ENCODE measurements around the gene XAGE3. TPM values are rescaled to one million over a fixed set of nuclear protein-coding genes. Genes with fewer than 3 reads are reported as not detected.
A peak's percentile ranks its signal among the peaks of the same experiment; 100 is the strongest.
"Not testable (repeated sequence)": the region's sequence is repeated elsewhere in the genome, so short reads cannot be mapped to it uniquely, and the experiment has no call there.

Gene XAGE3
- polyA plus RNA-seq, 1 of the 3 experiments (the other 2 are of a cell fraction): not detected

DNA sequence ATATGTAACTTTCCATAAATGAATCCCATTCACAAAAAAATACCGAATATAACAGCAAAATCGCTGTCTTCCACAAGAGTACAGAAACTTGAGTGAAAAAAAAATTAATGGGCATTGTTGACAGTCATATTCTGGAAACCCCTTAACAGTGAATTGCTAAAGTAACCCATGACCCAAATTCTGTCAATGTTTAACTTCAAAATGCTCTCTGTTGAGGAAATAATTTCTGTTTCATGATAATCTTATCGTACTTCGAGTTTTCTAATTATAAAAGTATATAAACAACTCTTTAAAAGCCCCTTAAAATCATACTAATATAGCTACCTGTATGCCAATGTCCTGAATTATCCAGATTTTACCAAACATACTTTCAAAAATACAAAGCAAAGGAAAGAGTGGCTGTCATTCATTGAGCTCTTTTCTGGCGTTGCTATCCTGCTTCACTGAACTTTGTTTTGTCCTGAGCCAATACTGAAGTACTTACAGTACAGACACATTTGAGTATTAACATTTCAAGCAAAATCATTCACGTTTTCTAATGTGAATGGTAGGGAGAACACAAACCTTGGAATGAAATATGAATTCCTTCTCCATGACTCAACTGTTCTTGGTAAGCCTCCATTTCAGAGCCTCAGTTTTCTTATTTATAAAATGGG, 2.4 kb downstream of the XAGE3 start:
- Histone ChIP-seq H3K9me2 (no peaks in the 10 kb centered on the region), H3K4me2 (no peak overlapping the region), H3K27ac (ENCODE audit: low read depth in 2 of 2, low read length in 1 of 2) (no peak overlapping the region), H3K27me3 (ENCODE audit: insufficient read depth) (peaks cover 26% of the 10 kb centered on the region; the same call in 1 of the 2 replicates), H3K79me2 (ENCODE audit: insufficient read depth) (no peaks in the 10 kb centered on the region), H3K4me1 (ENCODE audit: control insufficient read depth in 1 of 2, insufficient read depth in 2 of 2, low read depth in 1 of 2, low read length in 1 of 2) (no peaks in the 10 kb centered on the region), H4K20me1 (ENCODE audit: insufficient read depth) (no peaks in the 10 kb centered on the region), H3K4me3 (ENCODE audit: low read depth in 2 of 2, low read length in 1 of 2) (no peak overlapping the region), H3K9me3 (no peaks in the 10 kb centered on the region), H2AFZ (ENCODE audit: low read depth) (no peak overlapping the region), H3F3A (replicated peaks; ENCODE audit: insufficient read depth) (no peaks in the 10 kb centered on the region), H3K9ac (no peak overlapping the region), H3K36me3 (replicated peaks in 1 of 2; ENCODE audit: control insufficient read depth in 1 of 2, insufficient read depth in 2 of 2, low read length in 1 of 2) (no peaks in the 10 kb centered on the region)
- 3% methylated on average over 6 of the region's 6 CpGs for WGBS (ENCODE audit: low lambda C conversion rate)
- no peak for TF ChIP-seq TEAD4 (IDR thresholded peaks at IDR 0.05; ENCODE audit: borderline replicate concordance, insufficient read depth)
- TF ChIP-seq, protein P1, sequence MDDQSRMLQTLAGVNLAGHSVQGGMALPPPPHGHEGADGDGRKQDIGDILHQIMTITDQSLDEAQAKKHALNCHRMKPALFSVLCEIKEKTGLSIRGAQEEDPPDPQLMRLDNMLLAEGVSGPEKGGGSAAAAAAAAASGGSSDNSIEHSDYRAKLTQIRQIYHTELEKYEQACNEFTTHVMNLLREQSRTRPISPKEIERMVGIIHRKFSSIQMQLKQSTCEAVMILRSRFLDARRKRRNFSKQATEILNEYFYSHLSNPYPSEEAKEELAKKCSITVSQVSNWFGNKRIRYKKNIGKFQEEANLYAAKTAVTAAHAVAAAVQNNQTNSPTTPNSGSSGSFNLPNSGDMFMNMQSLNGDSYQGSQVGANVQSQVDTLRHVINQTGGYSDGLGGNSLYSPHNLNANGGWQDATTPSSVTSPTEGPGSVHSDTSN (IDR thresholded peaks at IDR 0.05): no peak
- DNase-seq: no peak
- ChIA-PET CTCF (no interaction called here), POLR2A (no interaction called here)

DNA sequence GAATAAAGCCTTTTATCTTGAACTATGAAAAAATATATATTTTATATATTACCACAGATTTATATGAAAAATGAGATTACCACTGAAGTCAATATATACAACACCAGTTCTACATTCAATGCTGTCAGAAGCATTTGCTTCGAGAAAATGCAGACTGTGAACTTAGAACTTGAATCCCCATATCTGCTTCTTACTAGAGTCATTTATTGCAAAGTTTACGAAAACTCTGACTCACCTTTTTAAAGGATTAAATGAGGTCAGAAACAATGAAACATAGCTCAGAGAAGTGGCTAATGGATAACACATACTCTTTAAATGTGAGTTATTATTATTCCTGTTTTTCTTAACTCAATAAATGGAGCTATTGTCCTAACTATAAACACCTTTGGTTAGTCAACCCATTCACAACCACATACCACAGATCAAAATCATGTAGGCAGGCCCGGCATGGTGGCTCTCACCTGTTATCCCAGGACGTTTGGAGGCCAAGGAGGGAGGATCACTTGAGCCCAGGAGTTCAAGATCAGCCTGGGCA, 10.8 kb downstream of the XAGE3 start:
- H3K4me2 ChIP-seq; H3K9me3 ChIP-seq; H3K9ac ChIP-seq; DNase-seq; H3K27me3 ChIP-seq (ENCODE audit: insufficient read depth); H3K36me3 ChIP-seq (replicated peaks in 1 of 2; ENCODE audit: control insufficient read depth in 1 of 2, insufficient read depth in 2 of 2, low read length in 1 of 2); H3K79me2 ChIP-seq (ENCODE audit: insufficient read depth); H4K20me1 ChIP-seq (ENCODE audit: insufficient read depth); H3K27ac ChIP-seq (ENCODE audit: low read depth in 2 of 2, low read length in 1 of 2); H2AFZ ChIP-seq (ENCODE audit: low read depth); H3K4me1 ChIP-seq (ENCODE audit: control insufficient read depth in 1 of 2, insufficient read depth in 2 of 2, low read depth in 1 of 2, low read length in 1 of 2); H3K4me3 ChIP-seq (ENCODE audit: low read depth in 2 of 2, low read length in 1 of 2); H3K9me2 ChIP-seq; POLR2A ChIA-PET; H3F3A ChIP-seq (replicated peaks; ENCODE audit: insufficient read depth): not testable (repeated sequence)
- CTCF ChIA-PET: interaction anchor here (1.1 kb wide), 1 partner anchor 18 kb away, joined by 3 read pairs; no protein-coding TSS in a partner anchor
- 2% methylated on average over 4 of the region's 4 CpGs for WGBS (ENCODE audit: low lambda C conversion rate)

DNA sequence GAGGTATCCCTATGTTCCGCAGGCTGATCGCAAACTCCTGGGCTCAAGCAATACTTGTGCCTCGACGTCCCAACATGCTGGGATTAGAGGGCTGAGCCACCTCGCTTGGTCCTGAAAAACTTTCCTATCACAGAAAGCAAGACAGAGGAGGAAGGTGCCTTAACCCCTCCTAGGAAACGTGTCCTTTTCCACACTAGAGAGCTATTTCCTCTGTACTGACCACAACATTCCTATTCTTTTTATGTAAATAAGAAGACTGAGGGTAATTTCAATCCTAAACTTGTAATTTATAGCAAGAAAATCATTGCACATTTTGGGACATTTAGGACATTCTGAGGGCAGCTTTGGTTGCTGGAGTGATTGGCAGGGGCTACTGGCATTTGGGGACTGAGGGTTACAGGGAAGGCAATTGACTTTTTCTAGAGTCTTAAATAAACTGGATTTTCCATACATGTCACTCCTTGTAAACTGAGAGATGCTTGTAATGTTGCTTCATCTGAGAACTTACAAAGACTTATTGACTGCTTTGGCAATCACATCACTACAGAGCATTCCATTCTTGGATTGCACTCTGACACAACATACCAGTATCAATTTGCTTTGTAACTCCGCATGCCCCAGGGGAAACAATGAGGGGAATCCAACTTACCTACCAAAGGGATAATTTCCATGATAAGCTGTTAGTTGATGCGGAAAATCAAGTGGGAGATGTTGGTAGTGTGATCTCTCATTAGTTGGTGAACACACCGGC, 15.6 kb downstream of the XAGE3 start:
- Histone ChIP-seq H3K9me3 (no peaks in the 10 kb centered on the region), H3K36me3 (replicated peaks in 1 of 2; ENCODE audit: control insufficient read depth in 1 of 2, insufficient read depth in 2 of 2, low read length in 1 of 2) (no peaks in the 10 kb centered on the region), H3F3A (replicated peaks; ENCODE audit: insufficient read depth) (no peaks in the 10 kb centered on the region), H3K27me3 (ENCODE audit: insufficient read depth) (peaks cover 22% of the 10 kb centered on the region; the same call in 1 of the 2 replicates), H3K27ac (ENCODE audit: low read depth in 2 of 2, low read length in 1 of 2) (no peak overlapping the region), H2AFZ (ENCODE audit: low read depth) (no peak overlapping the region), H3K79me2 (ENCODE audit: insufficient read depth) (no peaks in the 10 kb centered on the region), H4K20me1 (ENCODE audit: insufficient read depth) (no peaks in the 10 kb centered on the region), H3K4me1 (ENCODE audit: control insufficient read depth in 1 of 2, insufficient read depth in 2 of 2, low read depth in 1 of 2, low read length in 1 of 2) (no peaks in the 10 kb centered on the region), H3K4me3 (ENCODE audit: low read depth in 2 of 2, low read length in 1 of 2) (no peak overlapping the region), H3K4me2 (peak overlapping the region; percentile 67), H3K9ac (no peak overlapping the region), H3K9me2 (no peaks in the 10 kb centered on the region)
- ChIA-PET CTCF (interaction anchor here (0.7 kb wide), 1 partner anchor 628 kb away, joined by 4 read pairs; no protein-coding TSS in a partner anchor), POLR2A (no interaction called here)
- TF ChIP-seq NRF1 (IDR thresholded peaks at IDR 0.05; ENCODE audit: low read depth, low read length): no peak
- TF ChIP-seq GATA2 (CRISPR knock-in tag; IDR thresholded peaks at IDR 0.05): no peak
- no peak for TF ChIP-seq NFIC (IDR thresholded peaks at IDR 0.05; ENCODE audit: borderline replicate concordance)
- WGBS (ENCODE audit: low lambda C conversion rate): 6% methylated on average over 9 of the region's 9 CpGs
- no peak for DNase-seq

DNA sequence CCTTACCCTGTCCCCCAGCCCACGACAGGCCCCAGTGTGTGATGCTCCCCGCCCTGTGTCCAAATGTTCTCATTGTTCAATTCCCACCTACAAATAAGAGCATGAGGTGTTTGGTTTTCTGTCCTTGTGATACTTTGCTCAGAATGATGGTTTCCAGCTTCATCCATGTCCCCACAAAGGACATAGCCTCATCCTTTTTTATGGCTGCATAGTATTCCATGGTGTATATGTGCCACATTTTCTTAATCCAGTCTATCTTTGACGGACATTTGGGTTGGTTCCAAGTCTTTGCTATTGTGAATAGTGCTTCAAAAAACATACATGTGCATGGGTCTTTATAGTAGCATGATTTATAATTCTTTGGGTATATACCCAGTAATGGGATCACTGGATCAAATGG, 24.3 kb downstream of the XAGE3 start:
- H3K79me2 ChIP-seq (ENCODE audit: insufficient read depth); H3F3A ChIP-seq (replicated peaks; ENCODE audit: insufficient read depth); DNase-seq; H3K27ac ChIP-seq (ENCODE audit: low read depth in 2 of 2, low read length in 1 of 2); H3K36me3 ChIP-seq (replicated peaks in 1 of 2; ENCODE audit: control insufficient read depth in 1 of 2, insufficient read depth in 2 of 2, low read length in 1 of 2); H3K9ac ChIP-seq; H4K20me1 ChIP-seq (ENCODE audit: insufficient read depth); POLR2A ChIA-PET; CTCF ChIA-PET; H3K9me2 ChIP-seq; H3K4me3 ChIP-seq (ENCODE audit: low read depth in 2 of 2, low read length in 1 of 2); H3K9me3 ChIP-seq; H3K4me2 ChIP-seq; H3K27me3 ChIP-seq (ENCODE audit: insufficient read depth); H2AFZ ChIP-seq (ENCODE audit: low read depth); H3K4me1 ChIP-seq (ENCODE audit: control insufficient read depth in 1 of 2, insufficient read depth in 2 of 2, low read depth in 1 of 2, low read length in 1 of 2): not testable (repeated sequence)
- 13% methylated on average over 3 of the region's 3 CpGs for WGBS (ENCODE audit: low lambda C conversion rate)
